ENCODE measurements around the gene FCHSD2. TPM values are rescaled to one million over a fixed set of nuclear protein-coding genes. Genes with fewer than 3 reads are reported as not detected.
"Not testable (repeated sequence)": the region's sequence is repeated elsewhere in the genome, so short reads cannot be mapped to it uniquely, and the experiment has no call there.

The FCHSD2 gene
- total RNA-seq, 1 donor from 2014 or later = 19.7 TPM

DNA sequence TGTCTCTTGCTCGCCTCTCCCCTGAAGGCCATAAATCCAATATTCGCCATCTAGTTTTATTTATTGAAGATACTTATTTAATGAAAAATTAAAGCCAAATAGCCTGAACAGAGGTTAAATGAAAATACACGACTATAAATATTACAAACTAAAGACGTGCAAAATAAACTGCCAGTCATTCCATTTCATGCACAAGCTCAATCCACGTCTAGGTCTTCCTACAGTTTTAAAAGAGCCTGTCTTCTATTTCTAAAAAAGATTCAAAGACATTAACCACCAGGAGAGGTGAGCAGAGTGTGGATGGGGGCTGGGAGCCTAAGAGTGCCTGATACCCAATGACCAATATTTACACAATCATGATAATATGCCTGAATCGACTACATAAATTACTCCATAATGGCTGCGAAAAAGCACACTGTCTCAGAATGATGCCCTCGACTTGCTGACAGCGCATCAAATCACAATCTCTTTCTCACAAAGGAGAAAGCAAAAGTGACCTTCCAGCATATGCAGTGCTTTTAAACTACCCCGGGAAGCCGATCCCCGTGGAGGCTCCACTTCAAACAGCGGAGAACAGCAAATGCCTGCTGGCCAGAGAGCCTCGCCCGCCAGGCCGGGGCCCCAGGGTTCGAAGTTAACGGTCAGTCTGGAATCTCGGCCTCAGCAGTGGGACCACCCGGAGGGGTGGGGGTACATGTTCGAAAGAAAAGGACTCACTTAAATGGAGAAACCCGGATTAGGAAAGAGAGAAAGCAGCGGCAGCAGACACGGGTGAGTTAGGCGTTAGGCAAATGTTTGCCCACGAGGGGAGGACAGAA, 1.7 kb downstream of the FCHSD2 start:
- Mint-ChIP-seq H3K9me3 (ENCODE audit: unreplicated experiment) (peaks cover 3% of the 10 kb centered on the region), H3K27ac (ENCODE audit: unreplicated experiment) (peak overlapping the region; percentile 34), H3K4me3 (ENCODE audit: unreplicated experiment) (peak overlapping the region; percentile 97), H3K27me3 (ENCODE audit: unreplicated experiment) (peaks cover 3% of the 10 kb centered on the region), H3K4me1 (ENCODE audit: low read depth, unreplicated experiment) (peaks cover 8% of the 10 kb centered on the region), H3K36me3 (ENCODE audit: unreplicated experiment) (no peaks in the 10 kb centered on the region)
- TF ChIP-seq CTCF (IDR thresholded peaks at IDR 0.05; ENCODE audit: partially characterized antibody, unreplicated experiment) = no peak
- DNase-seq = peak; percentile 34

DNA sequence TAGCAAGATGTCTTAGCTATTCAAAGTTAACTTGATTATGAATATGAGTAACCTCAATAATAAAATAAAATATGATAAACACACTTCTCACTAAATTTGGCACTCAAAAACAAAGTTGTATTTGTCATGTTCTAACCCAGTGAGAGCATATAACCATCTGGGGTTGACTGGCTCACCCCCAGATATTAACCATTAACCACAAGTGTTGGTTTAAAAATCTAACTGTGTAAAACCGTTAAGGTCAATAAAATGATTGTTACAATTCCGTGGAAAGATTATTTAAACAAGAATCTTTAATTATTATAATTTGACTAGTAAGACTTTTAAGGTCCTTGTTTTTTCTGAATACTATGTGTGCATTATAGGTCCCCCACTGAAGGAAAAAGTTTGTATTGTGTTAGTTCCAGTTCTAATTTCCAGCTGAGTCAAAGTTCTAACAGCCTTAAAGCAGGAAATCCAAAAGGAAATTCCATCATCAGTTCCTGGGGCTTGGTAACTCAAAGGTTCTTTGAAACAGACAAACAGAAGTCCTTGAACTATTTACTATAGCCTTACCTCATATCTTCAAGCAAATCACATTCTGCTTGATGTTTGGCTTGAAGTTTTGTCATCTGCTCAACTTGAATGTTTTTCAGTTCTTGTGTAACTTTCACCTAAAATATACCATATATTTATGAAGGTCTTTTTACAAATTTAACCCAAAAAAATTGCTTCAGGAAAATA, 2.5 kb downstream of the FCHSD2 start:
- no peak for DNase-seq
- Mint-ChIP-seq H3K27me3 (ENCODE audit: unreplicated experiment) (peaks cover 3% of the 10 kb centered on the region), H3K4me1 (ENCODE audit: low read depth, unreplicated experiment) (peaks cover 8% of the 10 kb centered on the region), H3K9me3 (ENCODE audit: unreplicated experiment) (peaks cover 3% of the 10 kb centered on the region), H3K27ac (ENCODE audit: unreplicated experiment) (no peak overlapping the region), H3K36me3 (ENCODE audit: unreplicated experiment) (no peaks in the 10 kb centered on the region), H3K4me3 (ENCODE audit: unreplicated experiment) (peak overlapping the region; percentile 97)
- TF ChIP-seq CTCF (IDR thresholded peaks at IDR 0.05; ENCODE audit: partially characterized antibody, unreplicated experiment) = no peak

DNA sequence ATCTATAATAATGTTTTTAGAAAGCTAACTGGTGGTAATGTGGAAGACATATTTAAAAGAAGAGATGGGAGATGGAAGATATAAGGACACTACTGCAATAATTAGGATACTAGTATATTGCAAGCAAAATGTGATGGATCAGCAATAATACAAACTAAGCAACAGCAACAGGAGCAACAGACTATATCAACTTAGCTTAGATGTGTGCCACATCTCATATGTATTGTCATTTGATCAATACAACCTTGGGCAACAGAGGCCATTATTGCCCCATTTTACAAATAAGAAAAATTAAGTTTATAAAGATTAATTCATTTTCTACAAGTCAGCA, 4.2 kb downstream of the FCHSD2 start:
- H3K4me3 Mint-ChIP-seq (ENCODE audit: unreplicated experiment) = no peak overlapping the region

GRCh38 chr11:73137262-73137943, 4.7 kb downstream of the FCHSD2 start:
- H3K36me3 Mint-ChIP-seq (ENCODE audit: unreplicated experiment) = no peaks in the 10 kb centered on the region
- DNase-seq = no peak
- H3K4me1 Mint-ChIP-seq (ENCODE audit: low read depth, unreplicated experiment) = no peaks in the 10 kb centered on the region
- H3K27ac Mint-ChIP-seq (ENCODE audit: unreplicated experiment) = no peak overlapping the region
- H3K9me3 Mint-ChIP-seq (ENCODE audit: unreplicated experiment) = no peaks in the 10 kb centered on the region
- TF ChIP-seq CTCF (IDR thresholded peaks at IDR 0.05; ENCODE audit: partially characterized antibody, unreplicated experiment) = no peak
- no peaks in the 10 kb centered on the region for H3K27me3 Mint-ChIP-seq (ENCODE audit: unreplicated experiment)
- no peak overlapping the region for H3K4me3 Mint-ChIP-seq (ENCODE audit: unreplicated experiment)

More for the DNA sequence above, 4.2 kb downstream of the FCHSD2 start:
- H3K4me1 Mint-ChIP-seq (ENCODE audit: low read depth, unreplicated experiment) = peaks cover 2% of the 10 kb centered on the region
- peaks cover 3% of the 10 kb centered on the region for H3K27me3 Mint-ChIP-seq (ENCODE audit: unreplicated experiment)
- no peak overlapping the region for H3K27ac Mint-ChIP-seq (ENCODE audit: unreplicated experiment)
- no peaks in the 10 kb centered on the region for H3K36me3 Mint-ChIP-seq (ENCODE audit: unreplicated experiment)
- H3K9me3 Mint-ChIP-seq (ENCODE audit: unreplicated experiment) = peaks cover 3% of the 10 kb centered on the region
- no peak for DNase-seq
- no peak for TF ChIP-seq CTCF (IDR thresholded peaks at IDR 0.05; ENCODE audit: partially characterized antibody, unreplicated experiment)

- not testable (repeated sequence) for H3K4me1 Mint-ChIP-seq (ENCODE audit: low read depth, unreplicated experiment); H3K36me3 Mint-ChIP-seq (ENCODE audit: unreplicated experiment); H3K4me3 Mint-ChIP-seq (ENCODE audit: unreplicated experiment); H3K27me3 Mint-ChIP-seq (ENCODE audit: unreplicated experiment); DNase-seq; H3K9me3 Mint-ChIP-seq (ENCODE audit: unreplicated experiment); H3K27ac Mint-ChIP-seq (ENCODE audit: unreplicated experiment)
These were observed 5.4 kb downstream of the FCHSD2 start for GRCh38 chr11:73136722-73137121.
